GM12865 (cell line): ENCODE measurements around the gene ZNF148.

Source experiments
- DNase-seq: peaks from one replicate; pipeline ENCODE4 v3.0.0; 2010; ENCODE audit warnings: low read depth
- H3K4me3 ChIP-seq: 2 replicates; pipeline ENCODE4 v1.5.1; 2011; ENCODE audit warnings: mild to moderate bottlenecking, low read depth, low read length, control low read depth
- CTCF ChIP-seq: IDR thresholded peaks from 2 replicates; pipeline ENCODE4 v1.5.1; 2011; ENCODE audit warnings: low read length, control low read depth, low read depth, inconsistent platforms; ENCODE audit not compliant: insufficient read depth; ENCODE audit errors: missing control alignments

Gene ZNF148

GRCh38 chr3:125267460-125267859 is 107.7 kb downstream of the ZNF148 start:
- no peak for DNase-seq
- no peak for TF ChIP-seq CTCF
- H3K4me3 ChIP-seq: no peak overlapping the region

DNA sequence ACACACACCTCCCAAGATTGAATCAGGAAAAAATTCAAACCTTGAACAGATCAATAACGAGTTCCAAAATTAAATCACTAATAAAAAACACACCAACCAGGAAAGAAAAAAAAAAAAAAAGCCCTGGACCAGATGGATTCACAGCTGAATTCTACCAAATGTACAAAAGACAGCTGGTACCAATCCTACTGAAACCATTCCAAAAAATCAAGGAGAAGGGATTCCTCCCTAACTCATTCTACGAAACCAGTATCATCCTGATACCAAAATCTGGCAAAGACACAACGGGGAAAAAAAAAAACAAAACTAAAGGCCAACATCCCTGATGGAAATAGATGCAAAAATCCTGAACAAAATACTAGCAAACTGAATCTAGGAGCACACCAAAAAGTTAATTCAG is 108.2 kb downstream of the ZNF148 start:
- no peak for TF ChIP-seq CTCF
- DNase-seq: no peak
- no peak overlapping the region for H3K4me3 ChIP-seq

DNA sequence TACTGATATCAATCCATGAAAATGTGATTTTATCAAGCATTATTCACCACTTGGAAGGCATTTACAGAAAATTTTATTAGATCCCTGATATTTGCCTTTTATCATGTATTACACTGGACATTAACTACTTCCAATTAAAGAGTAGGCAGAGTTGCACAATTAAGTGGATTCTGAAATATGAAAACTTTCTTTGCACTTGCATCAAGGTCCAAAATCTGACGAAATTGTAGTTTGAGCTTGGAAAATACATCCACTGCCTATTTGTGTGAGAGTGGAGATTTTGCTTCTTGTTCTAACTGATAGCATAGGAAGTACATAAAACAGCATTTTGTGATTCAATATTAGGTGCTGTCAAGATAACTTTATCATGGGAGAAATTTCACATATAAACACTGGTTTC is 113.0 kb downstream of the ZNF148 start:
- H3K4me3 ChIP-seq: no peak overlapping the region
- no peak for DNase-seq
- no peak for TF ChIP-seq CTCF

GRCh38 chr3:125261031-125261430 is 114.1 kb downstream of the ZNF148 start:
- no peak for TF ChIP-seq CTCF
- no peak for DNase-seq

DNA sequence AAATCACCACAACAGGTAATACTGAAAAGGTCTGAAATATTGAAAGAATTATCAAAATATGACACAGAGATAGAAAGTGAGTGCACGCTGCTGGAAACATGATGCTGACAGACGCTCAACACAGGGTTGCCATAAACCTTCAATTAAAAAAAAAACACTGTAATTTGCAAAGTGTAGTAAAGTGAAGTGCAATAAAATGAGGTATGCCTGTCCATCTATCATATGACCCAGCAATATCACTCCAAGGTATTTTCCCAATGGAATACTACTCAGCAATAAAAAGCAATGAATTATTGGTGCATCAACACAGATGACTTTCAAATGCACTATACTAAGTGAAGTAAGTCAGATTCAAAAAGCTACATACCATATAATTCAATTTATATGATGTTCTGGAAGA is 115.0 kb downstream of the ZNF148 start:
- no peak for DNase-seq
- H3K4me3 ChIP-seq: no peak overlapping the region
- no peak for TF ChIP-seq CTCF

More at GRCh38 chr3:125261031-125261430, 114.1 kb downstream of the ZNF148 start:
- no peak overlapping the region for H3K4me3 ChIP-seq

DNA sequence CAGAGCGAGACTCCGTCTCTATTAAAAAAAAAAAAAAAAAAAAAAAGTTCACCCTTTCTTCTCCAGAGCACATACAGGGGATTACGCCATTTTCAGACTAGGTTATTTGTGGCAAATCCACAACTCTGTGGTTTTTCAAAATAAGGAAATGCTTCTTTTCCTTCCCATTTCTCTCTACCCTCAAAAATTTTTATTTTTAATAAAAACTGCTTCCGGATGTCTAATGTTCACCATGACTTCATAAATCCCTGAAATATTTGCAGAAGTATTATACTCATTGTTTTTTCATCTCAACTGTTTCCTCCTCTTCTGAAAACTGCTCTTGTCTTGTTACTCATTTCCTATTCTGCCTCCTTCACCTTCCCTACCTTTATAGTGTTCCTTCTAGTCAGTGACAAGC is 117.6 kb downstream of the ZNF148 start:
- H3K4me3 ChIP-seq: no peak overlapping the region
- no peak for TF ChIP-seq CTCF
- no peak for DNase-seq

DNA sequence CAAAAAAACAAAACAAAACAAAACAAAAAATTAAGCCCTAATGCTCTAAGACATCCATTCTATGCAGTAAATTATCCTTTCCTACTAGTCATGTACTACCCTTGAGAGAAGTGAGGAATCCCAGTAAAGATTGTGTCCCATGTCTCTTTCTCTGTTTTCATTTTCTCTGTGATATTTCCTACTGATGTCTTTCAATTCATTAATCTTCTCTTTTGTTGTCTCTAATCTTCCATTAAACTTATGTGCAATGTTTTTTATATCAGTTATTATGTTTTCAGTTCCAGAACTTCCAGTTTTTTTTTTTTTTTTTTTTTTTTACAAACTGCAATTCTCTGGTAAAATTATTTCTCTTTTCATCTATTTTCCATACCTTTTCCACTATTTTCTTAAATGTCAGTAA is 118.5 kb downstream of the ZNF148 start:
- TF ChIP-seq CTCF: no peak
- no peak overlapping the region for H3K4me3 ChIP-seq
- DNase-seq: no peak
